Ovary (tissue), 3 donors: ENCODE results near the gene ARSG.

Experiments
- CTCF ChIP-seq, 3 donors: fragments of 450-650 bp in 2 of 3; fragments of 200-600 bp in 1 of 3; IDR thresholded peaks; one replicate each; pipeline versions ENCODE4 v1.5.1 to v1.8.0; 2016 to 2022; ENCODE audit warnings: antibody characterized with exemption in 3 of 3, mild to moderate bottlenecking in 1 of 3
- POLR2A ChIP-seq: fragments of 450-650 bp; IDR thresholded peaks from one replicate; pipeline ENCODE4 v1.6.1; 2017; ENCODE audit warnings: antibody characterized with exemption, mild to moderate bottlenecking, moderate library complexity
- donor health status: DM: no; HTN: no; CAD: no.

GRCh38 chr17:68334393-68334792, 43.1 kb downstream of the ARSG start:
- no peak for TF ChIP-seq POLR2A
- no peak for TF ChIP-seq CTCF (IDR thresholded peaks at IDR 0.05)
